GM12891 (cell line): ENCODE results near the gene PIP4K2A.

Source experiments
- POLR2A ChIP-seq: IDR thresholded peaks from 2 replicates; pipeline ENCODE4 v1.6.1; 2011; ENCODE audit warnings: low read depth, low read length, control low read depth
- POLR2AphosphoS5 ChIP-seq: IDR thresholded peaks from 2 replicates; pipeline ENCODE4 v1.6.1; 2011; ENCODE audit warnings: low read depth, low read length, control low read depth
- TAF1 ChIP-seq: IDR thresholded peaks from 2 replicates; pipeline ENCODE4 v1.6.1; 2011; ENCODE audit warnings: low read depth, low read length, control low read depth

DNA sequence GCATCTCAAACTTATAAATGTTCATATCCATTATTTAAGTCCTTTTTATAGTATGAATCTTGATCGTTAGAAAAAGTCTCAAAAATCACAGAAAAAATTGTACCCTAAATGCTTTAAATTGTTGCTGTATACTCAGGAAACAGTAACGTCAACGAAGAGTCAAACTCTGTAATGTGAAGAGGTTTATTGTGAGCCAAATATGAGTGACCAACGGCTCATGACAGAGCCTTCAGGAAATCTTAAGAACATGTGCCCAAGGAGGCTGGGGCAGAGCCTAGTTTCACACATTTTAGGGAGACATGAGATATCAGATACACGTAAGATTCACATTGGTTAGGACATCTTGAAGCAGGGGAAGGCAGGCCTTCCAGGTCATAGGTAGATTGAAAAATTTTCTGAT, 86.1 kb downstream of the PIP4K2A start:
- TF ChIP-seq POLR2A: no peak
- no peak for TF ChIP-seq POLR2AphosphoS5
- no peak for TF ChIP-seq TAF1
